ENCODE results near the gene ANKFN1.

The ANKFN1 gene

GRCh38 chr17:56142781-56143180, 10.5 kb upstream of the ANKFN1 start:
- DNase-seq (ENCODE audit: low read depth in 2 of 2), result no peak

- DNase-seq (ENCODE audit: low read depth in 2 of 2), result no peak
These were observed 9.1 kb upstream of the ANKFN1 start for GRCh38 chr17:56144223-56144622.

- DNase-seq (ENCODE audit: low read depth in 2 of 2), result no peak
These were observed 6.7 kb upstream of the ANKFN1 start for GRCh38 chr17:56146534-56146933.

GRCh38 chr17:56148333-56148732, 4.9 kb upstream of the ANKFN1 start:
- no peak for DNase-seq (ENCODE audit: low read depth in 2 of 2)

- no peak for DNase-seq (ENCODE audit: low read depth in 2 of 2)
These were observed 3.8 kb upstream of the ANKFN1 start for GRCh38 chr17:56149266-56150036.

GRCh38 chr17:56150649-56151048, 2.6 kb upstream of the ANKFN1 start:
- no peak for DNase-seq (ENCODE audit: low read depth in 2 of 2)

- DNase-seq (ENCODE audit: low read depth in 2 of 2), result no peak
These were observed 4.6 kb downstream of the ANKFN1 start for GRCh38 chr17:56157845-56158244.

- DNase-seq (ENCODE audit: low read depth in 2 of 2), result no peak
These were observed 5.1 kb downstream of the ANKFN1 start for GRCh38 chr17:56158344-56158743.

GRCh38 chr17:56158915-56159825, 5.9 kb downstream of the ANKFN1 start:
- no peak for DNase-seq (ENCODE audit: low read depth in 2 of 2)

GRCh38 chr17:56159826-56160380, 6.6 kb downstream of the ANKFN1 start:
- DNase-seq (ENCODE audit: low read depth in 2 of 2), result no peak

- no peak for DNase-seq (ENCODE audit: low read depth in 2 of 2)
These were observed 7.1 kb downstream of the ANKFN1 start for GRCh38 chr17:56160422-56160821.

- DNase-seq (ENCODE audit: low read depth in 2 of 2), result no peak
These were observed 11.9 kb downstream of the ANKFN1 start for GRCh38 chr17:56165072-56165641.

- no peak for DNase-seq (ENCODE audit: low read depth in 2 of 2)
These were observed 14.2 kb downstream of the ANKFN1 start for GRCh38 chr17:56167491-56167890.

GRCh38 chr17:56169621-56170020, 16.3 kb downstream of the ANKFN1 start:
- DNase-seq (ENCODE audit: low read depth in 2 of 2), result no peak

GRCh38 chr17:56171186-56171959, 18.1 kb downstream of the ANKFN1 start:
- no peak for DNase-seq (ENCODE audit: low read depth in 2 of 2)

GRCh38 chr17:56172517-56172982, 19.3 kb downstream of the ANKFN1 start:
- no peak for DNase-seq (ENCODE audit: low read depth in 2 of 2)

GRCh38 chr17:56173026-56173425, 19.8 kb downstream of the ANKFN1 start:
- DNase-seq (ENCODE audit: low read depth in 2 of 2), result no peak

- no peak for DNase-seq (ENCODE audit: low read depth in 2 of 2)
These were observed 20.9 kb downstream of the ANKFN1 start for GRCh38 chr17:56173958-56174835.

GRCh38 chr17:56175299-56175955, 22.2 kb downstream of the ANKFN1 start:
- DNase-seq (ENCODE audit: low read depth in 2 of 2), result no peak

- no peak for DNase-seq (ENCODE audit: low read depth in 2 of 2)
These were observed 22.8 kb downstream of the ANKFN1 start for GRCh38 chr17:56176091-56176490.
